Right lobe of liver (tissue), 4 donors: ENCODE results near the gene CAMKK1.

Source experiments
- CTCF ChIP-seq, 4 donors: fragments of 200-600 bp in 3 of 4; fragments of 450-650 bp in 1 of 4; IDR thresholded peaks; one replicate each; pipeline versions ENCODE4 v1.5.1 to v1.8.0; 2016 to 2022; ENCODE audit warnings: antibody characterized with exemption in 4 of 4, mild to moderate bottlenecking in 2 of 4
- POLR2A ChIP-seq: fragments of 450-650 bp; IDR thresholded peaks from one replicate; pipeline ENCODE4 v1.6.1; 2017; ENCODE audit warnings: antibody characterized with exemption, mild to moderate bottlenecking
- donor health status: DM: no; HTN: no; CAD: no.
- donor health status: DM: no; HTN: no; CAD: no.
- donor health status: DM: no; HTN: yes; CAD: no.

GRCh38 chr17:3890878-3891219 is 2.0 kb downstream of the CAMKK1 start:
- TF ChIP-seq CTCF (IDR thresholded peaks at IDR 0.05), result no peak
- TF ChIP-seq POLR2A, result no peak
